Testis (tissue), 2 donors: ENCODE measurements around the gene KIF16B.

Experiments
- POLR2A ChIP-seq: fragments of 450-650 bp; IDR thresholded peaks from one replicate; pipeline ENCODE4 v1.6.1; 2017; ENCODE audit warnings: antibody characterized with exemption, mild to moderate bottlenecking, moderate library complexity
- TF ChIP-seq, protein P1 (sequence below), 3 experiments: fragments of 450-650 bp in 2 of 3; fragments of 200-600 bp in 1 of 3; sonication (generic) in 1 of 3; IDR thresholded peaks; one replicate each; pipeline ENCODE4 v1.5.1; 2016 to 2019; ENCODE audit warnings: antibody characterized with exemption in 3 of 3, mild to moderate bottlenecking in 2 of 3, moderate library complexity in 1 of 3

DNA sequence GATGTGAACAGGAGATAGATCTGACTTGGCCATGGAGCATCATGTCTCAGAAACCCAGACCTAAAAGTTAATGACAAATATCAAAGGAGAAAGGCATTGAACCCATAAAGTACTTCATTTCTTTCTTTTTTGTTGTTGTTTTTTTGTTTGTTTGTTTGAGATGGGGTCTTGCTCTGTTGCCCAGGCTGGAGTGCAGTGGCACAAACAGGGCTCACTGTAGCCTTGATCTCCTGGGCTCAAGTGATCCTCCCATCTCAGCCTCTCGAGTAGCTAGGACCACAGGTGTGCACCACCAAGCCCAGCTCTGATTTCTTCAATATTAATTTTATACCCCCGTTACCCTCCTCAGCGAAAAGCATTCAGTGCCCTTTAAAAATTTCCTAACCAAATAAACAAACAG is 45.8 kb downstream of the KIF16B start:
- TF ChIP-seq, protein P1, sequence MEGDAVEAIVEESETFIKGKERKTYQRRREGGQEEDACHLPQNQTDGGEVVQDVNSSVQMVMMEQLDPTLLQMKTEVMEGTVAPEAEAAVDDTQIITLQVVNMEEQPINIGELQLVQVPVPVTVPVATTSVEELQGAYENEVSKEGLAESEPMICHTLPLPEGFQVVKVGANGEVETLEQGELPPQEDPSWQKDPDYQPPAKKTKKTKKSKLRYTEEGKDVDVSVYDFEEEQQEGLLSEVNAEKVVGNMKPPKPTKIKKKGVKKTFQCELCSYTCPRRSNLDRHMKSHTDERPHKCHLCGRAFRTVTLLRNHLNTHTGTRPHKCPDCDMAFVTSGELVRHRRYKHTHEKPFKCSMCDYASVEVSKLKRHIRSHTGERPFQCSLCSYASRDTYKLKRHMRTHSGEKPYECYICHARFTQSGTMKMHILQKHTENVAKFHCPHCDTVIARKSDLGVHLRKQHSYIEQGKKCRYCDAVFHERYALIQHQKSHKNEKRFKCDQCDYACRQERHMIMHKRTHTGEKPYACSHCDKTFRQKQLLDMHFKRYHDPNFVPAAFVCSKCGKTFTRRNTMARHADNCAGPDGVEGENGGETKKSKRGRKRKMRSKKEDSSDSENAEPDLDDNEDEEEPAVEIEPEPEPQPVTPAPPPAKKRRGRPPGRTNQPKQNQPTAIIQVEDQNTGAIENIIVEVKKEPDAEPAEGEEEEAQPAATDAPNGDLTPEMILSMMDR (IDR thresholded peaks at IDR 0.05): no peak
- TF ChIP-seq POLR2A: no peak
